ENCODE data around the gene LCE7A. TPM values are rescaled to one million over a fixed set of nuclear protein-coding genes. Genes with fewer than 3 reads are reported as not detected.

The LCE7A gene
- total RNA-seq, 3 donors from 2014 or later (not counting 1 experiment from before 2014, with no cell fraction given): not detected

GRCh38 chr1:152876827-152877226 lies 17.0 kb downstream of the LCE7A start:
- H3K9me3 ChIP-seq (ENCODE audit: control insufficient read depth, insufficient read depth, low read length): no peaks in the 10 kb centered on the region
- intact Hi-C loops (cut with micrococcal nuclease): no loop called here
- H3K27ac ChIP-seq (ENCODE audit: low read length): no peak overlapping the region
- ATAC-seq (no peak), DNase-seq (no peak)
- Mint-ChIP-seq H3K4me1 (no peaks in the 10 kb centered on the region), H3K27ac (no peak overlapping the region), H3K36me3 (no peaks in the 10 kb centered on the region), H3K27me3 (ENCODE audit: low read depth in 2 of 2) (peaks cover 9 to 43% of the 10 kb centered on the region in 2 donors), H3K9me3 (no peaks in the 10 kb centered on the region), H3K4me3 (no peak overlapping the region)
- no peaks in the 10 kb centered on the region for H3K27me3 ChIP-seq (ENCODE audit: control insufficient read depth, insufficient read depth, low read length)
- H3K36me3 ChIP-seq (ENCODE audit: control insufficient read depth, insufficient read depth, low read length): no peaks in the 10 kb centered on the region
- WGBS (ENCODE audit: insufficient coverage): 87% methylated on average over 1 of the region's 1 CpG
- H3K4me1 ChIP-seq (ENCODE audit: control insufficient read depth, insufficient read depth, low read length): peaks cover 3% of the 10 kb centered on the region
- no peak for TF ChIP-seq CTCF (IDR thresholded peaks at IDR 0.05)
- no peak overlapping the region for H3K4me3 ChIP-seq (ENCODE audit: low read length)

- Mint-ChIP-seq H3K27me3 (ENCODE audit: low read depth in 2 of 2) (peaks cover 9 to 43% of the 10 kb centered on the region in 2 donors), H3K36me3 (no peaks in the 10 kb centered on the region), H3K27ac (no peak within 1 kb of the TSS), H3K9me3 (no peaks in the 10 kb centered on the region), H3K4me1 (no peaks in the 10 kb centered on the region), H3K4me3 (no peak within 1 kb of the TSS)
- no peak within 1 kb of the TSS for H3K27ac ChIP-seq (ENCODE audit: low read length)
- H3K4me3 ChIP-seq (ENCODE audit: low read length): no peak within 1 kb of the TSS
- H3K27me3 ChIP-seq (ENCODE audit: control insufficient read depth, insufficient read depth, low read length): no peaks in the 10 kb centered on the region
- intact Hi-C loops (cut with micrococcal nuclease): no loop called here
- WGBS (ENCODE audit: insufficient coverage): 19% methylated on average over 1 of the region's 1 CpG
- no peak for DNase-seq
- ATAC-seq: no peak
- peaks cover 3% of the 10 kb centered on the region for H3K4me1 ChIP-seq (ENCODE audit: control insufficient read depth, insufficient read depth, low read length)
- no peaks in the 10 kb centered on the region for H3K36me3 ChIP-seq (ENCODE audit: control insufficient read depth, insufficient read depth, low read length)
- TF ChIP-seq CTCF (IDR thresholded peaks at IDR 0.05): no peak
- no peaks in the 10 kb centered on the region for H3K9me3 ChIP-seq (ENCODE audit: control insufficient read depth, insufficient read depth, low read length)
Observed at GRCh38 chr1:152878042-152878441, 18.2 kb downstream of the LCE7A start, which contains the start of gene SMCP. TSS of gene SMCP (plus strand) at chr1:152878322. CDS start at chr1:152884423, 6,101 bp downstream.

- Histone ChIP-seq H3K4me3 (ENCODE audit: low read length) (no peak overlapping the region), H3K4me1 (ENCODE audit: control insufficient read depth, insufficient read depth, low read length) (peaks cover 3% of the 10 kb centered on the region), H3K27ac (ENCODE audit: low read length) (no peak overlapping the region), H3K36me3 (ENCODE audit: control insufficient read depth, insufficient read depth, low read length) (no peaks in the 10 kb centered on the region), H3K9me3 (ENCODE audit: control insufficient read depth, insufficient read depth, low read length) (no peaks in the 10 kb centered on the region), H3K27me3 (ENCODE audit: control insufficient read depth, insufficient read depth, low read length) (no peaks in the 10 kb centered on the region)
- Mint-ChIP-seq H3K4me1 (no peaks in the 10 kb centered on the region), H3K36me3 (no peaks in the 10 kb centered on the region), H3K9me3 (no peaks in the 10 kb centered on the region), H3K27me3 (ENCODE audit: low read depth in 2 of 2) (peaks cover 9 to 35% of the 10 kb centered on the region in 2 donors), H3K4me3 (no peak overlapping the region), H3K27ac (no peak overlapping the region)
- TF ChIP-seq CTCF (IDR thresholded peaks at IDR 0.05): no peak
- intact Hi-C loops (cut with micrococcal nuclease): no loop called here
- ATAC-seq (no peak), DNase-seq (no peak)
Observed at GRCh38 chr1:152879559-152880198, 19.9 kb downstream of the LCE7A start.

GRCh38 chr1:152880316-152880715 lies 20.5 kb downstream of the LCE7A start:
- Mint-ChIP-seq H3K4me1 (no peaks in the 10 kb centered on the region), H3K27ac (no peak overlapping the region), H3K36me3 (no peaks in the 10 kb centered on the region), H3K27me3 (ENCODE audit: low read depth in 2 of 2) (peaks cover 6 to 29% of the 10 kb centered on the region in 2 donors), H3K4me3 (no peak overlapping the region), H3K9me3 (no peaks in the 10 kb centered on the region)
- no peak for TF ChIP-seq CTCF (IDR thresholded peaks at IDR 0.05)
- Histone ChIP-seq H3K9me3 (ENCODE audit: control insufficient read depth, insufficient read depth, low read length) (no peaks in the 10 kb centered on the region), H3K4me1 (ENCODE audit: control insufficient read depth, insufficient read depth, low read length) (peaks cover 3% of the 10 kb centered on the region), H3K4me3 (ENCODE audit: low read length) (no peak overlapping the region), H3K27ac (ENCODE audit: low read length) (no peak overlapping the region), H3K27me3 (ENCODE audit: control insufficient read depth, insufficient read depth, low read length) (no peaks in the 10 kb centered on the region), H3K36me3 (ENCODE audit: control insufficient read depth, insufficient read depth, low read length) (no peaks in the 10 kb centered on the region)
- intact Hi-C loops (cut with micrococcal nuclease): no loop called here
- 70% methylated on average over 4 of the region's 4 CpGs for WGBS (ENCODE audit: insufficient coverage)
- DNase-seq: no peak
- no peak for ATAC-seq

Measured in natural killer cell (primary cell).